Tibial nerve (tissue), 4 donors: ENCODE data around the gene PNLDC1. TPM values are rescaled to one million over a fixed set of nuclear protein-coding genes. Genes with fewer than 3 reads are reported as not detected.
"Not testable (repeated sequence)": the region's sequence is repeated elsewhere in the genome, so short reads cannot be mapped to it uniquely, and the experiment has no call there.

ENCODE experiments used
- DNase-seq, 2 donors: peaks; one replicate each; pipeline ENCODE4 v3.0.0-alpha.2; 2019; ENCODE audit warnings: low spot score in 2 of 2
- H3K27ac ChIP-seq, 4 donors: fragments of 200-600 bp; sonication (generic) in 3 of 4; one replicate each; pipeline ENCODE4 v1.5.1; 2017 to 2019; ENCODE audit warnings: mild to moderate bottlenecking in 1 of 4
- H3K27me3 ChIP-seq, 2 donors: fragments of 200-600 bp; sonication (generic) in 1 of 2; one replicate each; pipeline versions ENCODE4 v1.5.1 to v1.6.0; 2017 to 2019
- H3K36me3 ChIP-seq, 3 donors: fragments of 200-600 bp; sonication (generic); one replicate each; pipeline ENCODE4 v1.5.1; 2018 to 2019
- H3K4me1 ChIP-seq, 4 donors: fragments of 200-600 bp; sonication (generic) in 3 of 4; one replicate each; pipeline ENCODE4 v1.5.1; 2017 to 2019
- H3K4me3 ChIP-seq, 4 donors: fragments of 200-600 bp; sonication (generic) in 3 of 4; one replicate each; pipeline ENCODE4 v1.5.1; 2017 to 2019; ENCODE audit warnings: mild to moderate bottlenecking in 1 of 4, moderate library complexity in 1 of 4
- H3K9me3 ChIP-seq, 4 donors: fragments of 200-600 bp; sonication (generic) in 3 of 4; one replicate each; pipeline ENCODE4 v1.5.1; 2017 to 2019
- CTCF ChIP-seq, 5 experiments: fragments of 200-600 bp in 3 of 5; fragments of 450-650 bp in 2 of 5; sonication (generic) in 3 of 5; IDR thresholded peaks; one replicate each; pipeline ENCODE4 v1.5.1; 2016 to 2019; ENCODE audit warnings: antibody characterized with exemption in 5 of 5, mild to moderate bottlenecking in 3 of 5, moderate library complexity in 2 of 5
- EP300 ChIP-seq, 2 donors: sonication (generic); formaldehyde crosslinking; IDR thresholded peaks; one replicate each; pipeline ENCODE4 v1.6.1; 2017; ENCODE audit warnings: antibody characterized with exemption in 2 of 2, mild to moderate bottlenecking in 1 of 2
- POLR2A ChIP-seq, 2 donors: fragments of 450-650 bp; IDR thresholded peaks; one replicate each; pipeline ENCODE4 v1.6.1; 2017; ENCODE audit warnings: antibody characterized with exemption in 2 of 2, mild to moderate bottlenecking in 2 of 2, moderate library complexity in 2 of 2
- WGBS, 2 donors: methylation state at CpG; one replicate each; pipeline ENCODE4 v1.1.5; 2018; 5-methylcytosine and 5-hydroxymethylcytosine counted together
- total RNA-seq, 4 donors: library from RNA; depleted of rRNA; stranded (reverse); fragments of >200 nt; gene quantifications; one replicate each; pipeline ENCODE4 v1.1.0, GENCODE V29; 2016

The PNLDC1 gene
- total RNA-seq, 4 donors from 2014 or later = 1.1 TPM; not detected in 3

DNA sequence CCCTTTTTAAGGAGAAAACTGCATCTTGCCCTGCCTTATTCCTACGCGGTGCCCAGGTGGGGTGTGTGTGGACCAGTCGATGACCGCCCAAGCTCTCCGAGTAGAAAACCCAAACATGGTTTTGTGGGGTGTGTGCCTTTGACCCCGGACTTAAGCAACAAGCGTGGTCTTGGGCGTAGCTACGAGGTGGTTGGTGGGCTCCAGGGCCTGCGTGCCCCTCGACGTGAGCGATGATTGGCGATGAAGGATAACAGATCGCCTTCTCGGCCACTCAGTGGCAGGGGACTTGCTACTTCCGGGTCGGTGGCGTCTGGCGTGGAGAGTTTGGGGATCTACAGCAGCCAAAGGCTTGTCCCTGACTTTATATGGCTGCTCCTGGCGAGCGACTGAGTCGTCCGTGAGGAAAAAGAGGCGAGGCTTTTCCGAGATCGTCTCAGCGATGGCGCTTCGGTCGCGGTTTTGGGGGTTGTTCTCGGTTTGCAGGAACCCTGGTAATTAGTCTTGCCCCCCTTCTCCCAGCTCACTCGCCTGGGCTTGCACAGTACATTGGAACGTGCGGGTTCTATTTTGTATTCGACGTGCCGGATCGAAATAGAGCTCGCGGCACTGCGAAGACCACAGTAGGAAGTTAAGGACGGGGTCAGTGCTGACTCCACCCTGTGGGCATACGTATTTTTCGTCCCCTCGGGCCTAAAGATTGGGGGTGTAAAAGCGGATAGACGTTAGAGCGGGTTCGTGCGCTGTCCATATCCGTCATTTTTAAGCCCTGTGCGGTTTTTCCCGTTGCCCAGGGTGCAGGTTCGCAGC, 9.7 kb upstream of the PNLDC1 start, which contains the start of gene MRPL18:
Gene MRPL18, plus strand, starts transcription at position 319 of the 807 bp plus-strand sequence. Its CDS starts 121 bp downstream, at position 440.
- Histone ChIP-seq H3K27me3 (no peaks in the 10 kb centered on the region), H3K4me1 (peaks cover 3 to 62% (median 45%) of the 10 kb centered on the region in 4 donors), H3K36me3 (peaks cover 0 to 47% (median 0%) of the 10 kb centered on the region in 3 donors), H3K27ac (peak within 1 kb of the TSS; percentile 95 to 100 (median 98)), H3K9me3 (no peaks in the 10 kb centered on the region), H3K4me3 (peak within 1 kb of the TSS; percentile 86 to 98 (median 92))
- TF ChIP-seq CTCF (IDR thresholded peaks at IDR 0.05) = peak in 2 of 5 experiments; percentile 7 to 19
- peak; percentile 60 to 62 for TF ChIP-seq POLR2A (IDR thresholded peaks at IDR 0.05)
- TF ChIP-seq EP300 (IDR thresholded peaks at IDR 0.05) = peak in 1 of 2 donors; percentile 91
- peak; percentile 84 to 86 for DNase-seq
- 0% methylated on average over 37 to 56 of the region's 56 CpGs for WGBS, 2 donors

DNA sequence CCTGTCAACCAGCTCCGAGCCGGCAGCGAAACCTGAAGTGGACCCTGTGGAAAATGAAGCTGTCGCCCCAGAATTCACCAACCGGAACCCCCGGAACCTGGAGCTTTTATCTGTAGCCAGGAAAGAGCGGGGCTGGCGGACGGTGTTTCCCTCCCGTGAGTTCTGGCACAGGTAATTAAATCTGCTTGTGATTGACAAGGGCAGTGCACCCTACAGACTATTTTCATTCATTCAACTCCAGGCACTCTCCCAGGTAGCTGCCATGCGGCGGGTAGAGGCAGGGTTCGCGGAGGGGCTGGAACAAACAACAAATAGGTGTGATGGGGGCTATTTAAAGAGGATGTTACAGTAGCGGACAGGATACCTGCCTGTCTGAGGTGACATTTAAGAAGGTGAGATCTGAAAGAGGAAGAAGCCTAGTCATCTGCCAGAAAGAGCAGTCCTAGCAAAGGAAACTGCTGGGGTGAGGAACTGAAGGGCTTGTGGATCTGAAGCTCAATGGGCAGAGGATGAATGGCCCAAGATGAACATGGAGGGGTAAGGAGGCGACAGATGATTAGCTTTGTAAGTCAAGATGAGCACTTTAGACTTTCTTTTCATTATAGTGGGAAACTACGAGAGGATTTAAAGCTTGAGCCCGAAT, 9.0 kb upstream of the PNLDC1 start:
- peak overlapping the region; percentile 95 to 100 (median 98) for H3K27ac ChIP-seq
- peaks cover 0 to 46% (median 0%) of the 10 kb centered on the region in 3 donors for H3K36me3 ChIP-seq
- H3K27me3 ChIP-seq = no peaks in the 10 kb centered on the region
- TF ChIP-seq POLR2A (IDR thresholded peaks at IDR 0.05) = no peak
- TF ChIP-seq CTCF (IDR thresholded peaks at IDR 0.05) = no peak
- no peak for TF ChIP-seq EP300 (IDR thresholded peaks at IDR 0.05)
- DNase-seq = no peak
- 21 to 23% methylated on average over 15 to 18 of the region's 18 CpGs for WGBS, 2 donors
- no peaks in the 10 kb centered on the region for H3K9me3 ChIP-seq
- H3K4me3 ChIP-seq = peak overlapping the region; percentile 74 to 95 (median 88)
- H3K4me1 ChIP-seq = peaks cover 3 to 55% (median 43%) of the 10 kb centered on the region in 4 donors

GRCh38 chr6:159794976-159795375, 5.1 kb upstream of the PNLDC1 start:
- not testable (repeated sequence) for H3K9me3 ChIP-seq, H3K27me3 ChIP-seq, H3K27ac ChIP-seq, H3K4me3 ChIP-seq, DNase-seq
- 75 to 78% methylated on average over 8 of the region's 8 CpGs for WGBS, 2 donors
- peaks cover 0 to 71% (median 20%) of the 10 kb centered on the region in 3 donors for H3K36me3 ChIP-seq
- peaks cover 3 to 29% (median 19%) of the 10 kb centered on the region in 4 donors for H3K4me1 ChIP-seq

GRCh38 chr6:159797554-159797953, 2.5 kb upstream of the PNLDC1 start:
- TF ChIP-seq EP300 (IDR thresholded peaks at IDR 0.05) (no peak), POLR2A (IDR thresholded peaks at IDR 0.05) (no peak), CTCF (IDR thresholded peaks at IDR 0.05) (no peak)
- Histone ChIP-seq H3K27me3 (no peaks in the 10 kb centered on the region), H3K4me1 (peaks cover 0 to 10% (median 1%) of the 10 kb centered on the region in 4 donors), H3K27ac (no peak overlapping the region), H3K36me3 (peaks cover 0 to 71% (median 20%) of the 10 kb centered on the region in 3 donors), H3K4me3 (no peak overlapping the region), H3K9me3 (no peaks in the 10 kb centered on the region)
- DNase-seq = no peak
- 40 to 42% methylated on average over 1 of the region's 1 CpG for WGBS, 2 donors

DNA sequence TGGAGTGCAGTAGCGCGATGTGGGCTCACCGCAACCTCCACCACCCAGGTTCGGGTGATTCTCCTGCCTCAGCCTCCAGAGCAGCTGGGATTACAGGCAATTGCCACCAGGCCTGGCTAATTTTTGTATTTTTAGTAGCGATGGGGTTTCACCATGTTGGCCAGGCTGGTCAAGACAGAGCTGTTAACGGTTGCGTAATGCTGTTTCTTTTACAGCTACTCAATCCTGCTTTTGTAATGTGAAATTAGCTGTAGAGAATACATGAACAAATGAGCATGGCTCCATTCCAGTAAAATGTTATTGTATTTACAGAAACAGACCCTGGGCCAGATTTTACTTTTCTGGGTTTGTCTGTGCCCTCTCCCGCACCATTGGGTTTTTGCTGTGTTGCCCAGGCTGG, 1.9 kb downstream of the PNLDC1 start:
- Histone ChIP-seq H3K27ac (no peak overlapping the region), H3K36me3 (peaks cover 0 to 45% (median 20%) of the 10 kb centered on the region in 3 donors), H3K4me3 (no peak overlapping the region), H3K9me3 (no peaks in the 10 kb centered on the region), H3K4me1 (no peaks in the 10 kb centered on the region), H3K27me3 (no peaks in the 10 kb centered on the region)
- WGBS, 2 donors = 87 to 89% methylated on average over 8 of the region's 8 CpGs
- TF ChIP-seq CTCF (IDR thresholded peaks at IDR 0.05) (no peak), EP300 (IDR thresholded peaks at IDR 0.05) (no peak), POLR2A (IDR thresholded peaks at IDR 0.05) (no peak)
- no peak for DNase-seq
